IMR-90 (cell line): Measurements from ENCODE around the gene ZNF559. TPM values are rescaled to one million over a fixed set of nuclear protein-coding genes. Genes with fewer than 3 reads are reported as not detected.

Experiments
- polyA plus RNA-seq, 3 experiments: library from polyadenylated mRNA; depleted of rRNA; stranded (reverse); fragments of >200 nt; gene quantifications; 2 replicates each; pipeline ENCODE4 v1.2.3, GENCODE V29; 2012; ENCODE audit warnings: low replicate concordance in 1 of 3
- total RNA-seq: library from RNA; depleted of rRNA; stranded (reverse); fragments of >200 nt; gene quantifications from 2 replicates; pipeline ENCODE4 v1.2.3, GENCODE V29; 2012; rRNA removed

The ZNF559 gene
- total and polyA plus RNA-seq, 2 of the 4 experiments (the other 2 are of a cell fraction), result 8.8 to 9.9 TPM

Other genes starting within 250 kb of the ZNF559 start
- gene OR1M1, start 237.1 kb upstream of the ZNF559 start, total RNA-seq, result not detected in 2 replicates
- not detected in 2 replicates for gene OR1M1, start 237.1 kb upstream of the ZNF559 start, polyA plus RNA-seq (2012; rRNA removed)
- not detected in 2 replicates for gene OR7G2, start 216.7 kb upstream of the ZNF559 start, total RNA-seq
- gene OR7G2, start 216.7 kb upstream of the ZNF559 start, polyA plus RNA-seq (2012; rRNA removed), result not detected in 2 replicates
- gene OR7G1, start 208.4 kb upstream of the ZNF559 start, total RNA-seq, result not detected in 2 replicates
- gene OR7G1, start 208.4 kb upstream of the ZNF559 start, polyA plus RNA-seq (2012; rRNA removed), result not detected in 2 replicates
- not detected in 2 replicates for gene OR7G3, start 197.2 kb upstream of the ZNF559 start, total RNA-seq
- gene OR7G3, start 197.2 kb upstream of the ZNF559 start, polyA plus RNA-seq (2012; rRNA removed), result not detected in 2 replicates
- 16.4 and 17.6 TPM in 2 replicates for gene ZNF317, start 183.8 kb upstream of the ZNF559 start, total RNA-seq
- gene ZNF317, start 183.8 kb upstream of the ZNF559 start, polyA plus RNA-seq (2012; rRNA removed), result 12.3 and 13.0 TPM in 2 replicates
- gene OR7D2, start 145.2 kb upstream of the ZNF559 start, total RNA-seq, result not detected in 2 replicates
- gene OR7D2, start 145.2 kb upstream of the ZNF559 start, polyA plus RNA-seq (2012; rRNA removed), result not detected in 2 replicates
- gene OR7D4, start 104.6 kb upstream of the ZNF559 start, total RNA-seq, result not detected in 2 replicates
- not detected in 2 replicates for gene OR7D4, start 104.6 kb upstream of the ZNF559 start, polyA plus RNA-seq (2012; rRNA removed)
- gene OR7E24, start 73.2 kb upstream of the ZNF559 start, total RNA-seq, result not detected in 2 replicates
- not detected in 2 replicates for gene OR7E24, start 73.2 kb upstream of the ZNF559 start, polyA plus RNA-seq (2012; rRNA removed)
- gene ZNF699, start 14.3 kb upstream of the ZNF559 start, total RNA-seq, result 7.2 and 7.3 TPM in 2 replicates
- 1.3 and 1.5 TPM in 2 replicates for gene ZNF699, start 14.3 kb upstream of the ZNF559 start, polyA plus RNA-seq (2012; rRNA removed)
- gene ZNF177, start 38.8 kb downstream of the ZNF559 start, total RNA-seq, result 0.83 and 1.1 TPM in 2 replicates
- 0.76 and 0.87 TPM in 2 replicates for gene ZNF177, start 38.8 kb downstream of the ZNF559 start, polyA plus RNA-seq (2012; rRNA removed)
- gene ZNF266, start 111.4 kb downstream of the ZNF559 start, total RNA-seq, result 7.8 and 9.3 TPM in 2 replicates
- gene ZNF266, start 111.4 kb downstream of the ZNF559 start, polyA plus RNA-seq (2012; rRNA removed), result 6.7 and 9.8 TPM in 2 replicates
- gene ZNF560, start 174.4 kb downstream of the ZNF559 start, total RNA-seq, result 0.90 and 1.1 TPM in 2 replicates
- 0.33 and 0.36 TPM in 2 replicates for gene ZNF560, start 174.4 kb downstream of the ZNF559 start, polyA plus RNA-seq (2012; rRNA removed)
- gene ZNF426, start 214.5 kb downstream of the ZNF559 start, total RNA-seq, result 25.0 and 30.1 TPM in 2 replicates
- gene ZNF426, start 214.5 kb downstream of the ZNF559 start, polyA plus RNA-seq (2012; rRNA removed), result 3.8 and 4.4 TPM in 2 replicates